PC-3 (cell line): ENCODE measurements around the gene TPK1.

Experiments used
- CTCF ChIP-seq: fragments of 300-600 bp; sonication (generic); conservative IDR thresholded peaks from 2 replicates; pipeline ENCODE4 v1.5.1; 2017; ENCODE audit warnings: antibody characterized with exemption, low read depth, mild to moderate bottlenecking, low read length
- EZH2 ChIP-seq: fragments of 300-600 bp; sonication (generic); IDR thresholded peaks from one replicate; pipeline ENCODE4 v1.6.1; 2017; ENCODE audit warnings: antibody characterized with exemption, mild to moderate bottlenecking, low read length; ENCODE audit not compliant: unreplicated experiment
- EZH2phosphoT487 ChIP-seq: fragments of 300-600 bp; sonication (generic); IDR thresholded peaks from 2 replicates; pipeline ENCODE4 v1.6.1; 2018; ENCODE audit warnings: mild to moderate bottlenecking, antibody characterized with exemption, low read length, borderline replicate concordance

GRCh38 chr7:144769352-144769751 is 66.5 kb downstream of the TPK1 start:
- TF ChIP-seq CTCF (no peak), EZH2 (no peak), EZH2phosphoT487 (no peak)
